OCI-LY1 (cell line): ENCODE results near the gene SLC6A3.

Experiments
- EZH2 ChIP-seq: fragments of 200-600 bp; sonication (generic), shearing (Covaris generic); IDR thresholded peaks from 2 replicates; pipeline ENCODE4 v1.8.0; 2017; ENCODE audit warnings: borderline replicate concordance, mixed run types, mild to moderate bottlenecking, antibody characterized with exemption, low read length, moderate library complexity, mixed read lengths
- TF ChIP-seq, protein P1 (sequence below): fragments of 200-600 bp; sonication (generic), shearing (Covaris generic); IDR thresholded peaks from 2 replicates; pipeline ENCODE4 v1.5.1; 2017; ENCODE audit warnings: mild to moderate bottlenecking, antibody characterized with exemption, low read length, moderate library complexity, mixed read lengths

DNA sequence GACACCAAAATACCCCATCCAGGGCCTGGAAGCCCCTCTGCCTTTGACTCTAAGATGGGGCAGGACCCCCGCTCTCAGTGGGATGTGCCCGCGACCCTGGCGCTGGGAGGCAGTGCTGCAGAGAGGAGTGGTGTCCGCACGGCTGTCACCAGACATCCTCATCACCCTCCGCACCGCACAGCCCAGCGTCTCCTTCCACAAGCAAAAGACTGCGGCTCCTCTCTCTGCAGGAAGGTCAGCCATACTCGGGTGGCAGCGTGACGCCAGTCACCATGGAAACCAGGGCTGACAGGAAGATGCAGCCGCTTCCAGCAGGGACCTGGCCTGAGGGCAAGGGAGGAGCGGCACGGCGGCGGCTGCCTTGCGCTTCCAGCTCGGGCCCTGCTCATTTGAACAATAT is 17.1 kb upstream of the SLC6A3 start:
- TF ChIP-seq, protein P1, sequence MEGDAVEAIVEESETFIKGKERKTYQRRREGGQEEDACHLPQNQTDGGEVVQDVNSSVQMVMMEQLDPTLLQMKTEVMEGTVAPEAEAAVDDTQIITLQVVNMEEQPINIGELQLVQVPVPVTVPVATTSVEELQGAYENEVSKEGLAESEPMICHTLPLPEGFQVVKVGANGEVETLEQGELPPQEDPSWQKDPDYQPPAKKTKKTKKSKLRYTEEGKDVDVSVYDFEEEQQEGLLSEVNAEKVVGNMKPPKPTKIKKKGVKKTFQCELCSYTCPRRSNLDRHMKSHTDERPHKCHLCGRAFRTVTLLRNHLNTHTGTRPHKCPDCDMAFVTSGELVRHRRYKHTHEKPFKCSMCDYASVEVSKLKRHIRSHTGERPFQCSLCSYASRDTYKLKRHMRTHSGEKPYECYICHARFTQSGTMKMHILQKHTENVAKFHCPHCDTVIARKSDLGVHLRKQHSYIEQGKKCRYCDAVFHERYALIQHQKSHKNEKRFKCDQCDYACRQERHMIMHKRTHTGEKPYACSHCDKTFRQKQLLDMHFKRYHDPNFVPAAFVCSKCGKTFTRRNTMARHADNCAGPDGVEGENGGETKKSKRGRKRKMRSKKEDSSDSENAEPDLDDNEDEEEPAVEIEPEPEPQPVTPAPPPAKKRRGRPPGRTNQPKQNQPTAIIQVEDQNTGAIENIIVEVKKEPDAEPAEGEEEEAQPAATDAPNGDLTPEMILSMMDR = no peak
- TF ChIP-seq EZH2 = no peak
